ENCODE measurements around the gene CNOT6.

Gene CNOT6

GRCh38 chr5:180467028-180467975 is 26.9 kb upstream of the CNOT6 start:
- H3K9ac ChIP-seq (ENCODE audit: low read depth, low read length), result no peak overlapping the region
- no peaks in the 10 kb centered on the region for H3K36me3 ChIP-seq (ENCODE audit: insufficient read depth, low read length)
- H3K9me3 ChIP-seq (ENCODE audit: insufficient read depth, low read length, severe bottlenecking), result no peaks in the 10 kb centered on the region
- H4K20me1 ChIP-seq (ENCODE audit: insufficient read depth, low read length), result 0 out of 2 replicates have a peak, but pooled peaks cover 6% of the 10 kb centered on the region
- no peak overlapping the region for H2AFZ ChIP-seq (ENCODE audit: low read depth, low read length)
- no peaks in the 10 kb centered on the region for H3K79me2 ChIP-seq (ENCODE audit: insufficient read depth, low read length)
- no peak overlapping the region for H3K27ac ChIP-seq (ENCODE audit: low read length)
- no peaks in the 10 kb centered on the region for H3K4me1 ChIP-seq (ENCODE audit: insufficient read depth, low read length)
- no peak overlapping the region for H3K4me3 ChIP-seq (ENCODE audit: low read depth in 1 of 2, low read length in 2 of 2)
- DNase-seq (no peak), ATAC-seq (ENCODE audit: insufficient read depth, low read depth) (no peak)
- H3K4me2 ChIP-seq (ENCODE audit: insufficient read depth, low read length), result no peak overlapping the region
- TF ChIP-seq CTCF (IDR thresholded peaks at IDR 0.05; ENCODE audit: borderline replicate concordance, extremely low read depth, low read length, poor library complexity, severe bottlenecking) (no peak), EZH2 (IDR thresholded peaks at IDR 0.05; ENCODE audit: borderline replicate concordance, low read depth, low read length, severe bottlenecking) (no peak)
- H3K27me3 ChIP-seq (ENCODE audit: insufficient read depth, low read length, poor library complexity), result no peaks in the 10 kb centered on the region

- Histone ChIP-seq H3K27ac (ENCODE audit: low read length) (no peak overlapping the region), H3K9me3 (ENCODE audit: insufficient read depth, low read length, severe bottlenecking) (no peaks in the 10 kb centered on the region), H3K36me3 (ENCODE audit: insufficient read depth, low read length) (no peaks in the 10 kb centered on the region), H4K20me1 (ENCODE audit: insufficient read depth, low read length) (0 out of 2 replicates have a peak, but pooled peaks cover 6% of the 10 kb centered on the region), H3K9ac (ENCODE audit: low read depth, low read length) (no peak overlapping the region), H2AFZ (ENCODE audit: low read depth, low read length) (no peak overlapping the region), H3K27me3 (ENCODE audit: insufficient read depth, low read length, poor library complexity) (no peaks in the 10 kb centered on the region), H3K79me2 (ENCODE audit: insufficient read depth, low read length) (no peaks in the 10 kb centered on the region), H3K4me3 (ENCODE audit: low read depth in 1 of 2, low read length in 2 of 2) (no peak overlapping the region), H3K4me1 (ENCODE audit: insufficient read depth, low read length) (no peaks in the 10 kb centered on the region), H3K4me2 (ENCODE audit: insufficient read depth, low read length) (no peak overlapping the region)
- DNase-seq (no peak), ATAC-seq (ENCODE audit: insufficient read depth, low read depth) (no peak)
- no peak for TF ChIP-seq EZH2 (IDR thresholded peaks at IDR 0.05; ENCODE audit: borderline replicate concordance, low read depth, low read length, severe bottlenecking)
- no peak for TF ChIP-seq CTCF (IDR thresholded peaks at IDR 0.05; ENCODE audit: borderline replicate concordance, extremely low read depth, low read length, poor library complexity, severe bottlenecking)
These were observed 26.0 kb upstream of the CNOT6 start for GRCh38 chr5:180467989-180468731.

GRCh38 chr5:180468732-180469585 is 25.2 kb upstream of the CNOT6 start:
- no peak overlapping the region for H2AFZ ChIP-seq (ENCODE audit: low read depth, low read length)
- H3K9me3 ChIP-seq (ENCODE audit: insufficient read depth, low read length, severe bottlenecking), result no peaks in the 10 kb centered on the region
- no peaks in the 10 kb centered on the region for H3K36me3 ChIP-seq (ENCODE audit: insufficient read depth, low read length)
- 0 out of 2 replicates have a peak, but pooled peaks cover 6% of the 10 kb centered on the region for H4K20me1 ChIP-seq (ENCODE audit: insufficient read depth, low read length)
- H3K4me3 ChIP-seq (ENCODE audit: low read depth in 1 of 2, low read length in 2 of 2), result no peak overlapping the region
- no peaks in the 10 kb centered on the region for H3K79me2 ChIP-seq (ENCODE audit: insufficient read depth, low read length)
- DNase-seq, result no peak
- H3K4me1 ChIP-seq (ENCODE audit: insufficient read depth, low read length), result no peaks in the 10 kb centered on the region
- no peak overlapping the region for H3K4me2 ChIP-seq (ENCODE audit: insufficient read depth, low read length)
- H3K27me3 ChIP-seq (ENCODE audit: insufficient read depth, low read length, poor library complexity), result no peaks in the 10 kb centered on the region
- ATAC-seq (ENCODE audit: insufficient read depth, low read depth), result no peak
- TF ChIP-seq EZH2 (IDR thresholded peaks at IDR 0.05; ENCODE audit: borderline replicate concordance, low read depth, low read length, severe bottlenecking) (no peak), CTCF (IDR thresholded peaks at IDR 0.05; ENCODE audit: borderline replicate concordance, extremely low read depth, low read length, poor library complexity, severe bottlenecking) (no peak)
- no peak overlapping the region for H3K9ac ChIP-seq (ENCODE audit: low read depth, low read length)
- no peak overlapping the region for H3K27ac ChIP-seq (ENCODE audit: low read length)
